Activated naive CD4-positive, alpha-beta T cell treated with anti-CD3 and anti-CD28 coated beads, Interleukin-2, amount 50 U/mL, for 24 hours (primary cell): ENCODE measurements around the gene HMGCS2.

Experiments
- H3K27ac Mint-ChIP-seq: one replicate; pipeline ENCODE4 v1.8.0; 2021; ENCODE audit warnings: mild to moderate bottlenecking, mixed read lengths
- H3K27me3 Mint-ChIP-seq: one replicate; pipeline ENCODE4 v1.8.0; 2021; ENCODE audit warnings: mixed read lengths
- H3K36me3 Mint-ChIP-seq: one replicate; pipeline ENCODE4 v1.8.0; 2021; ENCODE audit warnings: mixed read lengths
- H3K4me1 Mint-ChIP-seq: one replicate; pipeline ENCODE4 v1.8.0; 2021; ENCODE audit warnings: mixed read lengths
- H3K4me3 Mint-ChIP-seq: one replicate; pipeline ENCODE4 v1.8.0; 2021; ENCODE audit warnings: mild to moderate bottlenecking, mixed read lengths
- H3K9me3 Mint-ChIP-seq: one replicate; pipeline ENCODE4 v1.8.0; 2021; ENCODE audit warnings: mixed read lengths

Gene HMGCS2

GRCh38 chr1:119768778-119769177 is at the start of gene HMGCS2:
Gene HMGCS2 (minus strand): TSS chr1:119768905. CDS start chr1:119768844, 61 bp downstream.
- Mint-ChIP-seq H3K36me3 (no peaks in the 10 kb centered on the region), H3K9me3 (no peaks in the 10 kb centered on the region), H3K27me3 (peaks cover 9% of the 10 kb centered on the region), H3K27ac (no peak within 1 kb of the TSS), H3K4me3 (no peak within 1 kb of the TSS), H3K4me1 (no peaks in the 10 kb centered on the region)

- Mint-ChIP-seq H3K9me3 (no peaks in the 10 kb centered on the region), H3K36me3 (no peaks in the 10 kb centered on the region), H3K27me3 (peaks cover 5% of the 10 kb centered on the region), H3K27ac (no peak overlapping the region), H3K4me1 (no peaks in the 10 kb centered on the region), H3K4me3 (no peak overlapping the region)
Observed at GRCh38 chr1:119818181-119818580, 49.5 kb upstream of the HMGCS2 start.

DNA sequence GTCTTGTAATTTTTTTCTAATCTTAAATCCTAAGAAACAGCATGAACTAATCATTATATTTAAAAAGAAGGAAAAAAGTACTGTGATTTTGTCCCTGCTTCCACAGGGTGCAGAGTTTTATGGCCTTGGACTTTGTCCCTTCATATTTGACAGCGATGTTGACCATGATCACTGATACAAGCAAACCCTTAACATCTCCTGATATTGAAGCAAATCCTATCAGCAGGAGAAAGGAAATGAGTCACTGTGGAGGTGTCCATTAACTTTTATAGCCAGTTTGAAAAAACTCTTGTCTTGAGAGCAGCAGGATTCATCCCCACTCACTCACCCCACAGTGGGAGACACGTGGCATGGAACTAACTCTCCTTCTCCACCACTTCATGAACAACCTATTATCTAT is 47.7 kb upstream of the HMGCS2 start:
- no peak overlapping the region for H3K4me3 Mint-ChIP-seq
- peaks cover 6% of the 10 kb centered on the region for H3K27me3 Mint-ChIP-seq
- no peaks in the 10 kb centered on the region for H3K36me3 Mint-ChIP-seq
- no peaks in the 10 kb centered on the region for H3K4me1 Mint-ChIP-seq
- no peak overlapping the region for H3K27ac Mint-ChIP-seq
- no peaks in the 10 kb centered on the region for H3K9me3 Mint-ChIP-seq

DNA sequence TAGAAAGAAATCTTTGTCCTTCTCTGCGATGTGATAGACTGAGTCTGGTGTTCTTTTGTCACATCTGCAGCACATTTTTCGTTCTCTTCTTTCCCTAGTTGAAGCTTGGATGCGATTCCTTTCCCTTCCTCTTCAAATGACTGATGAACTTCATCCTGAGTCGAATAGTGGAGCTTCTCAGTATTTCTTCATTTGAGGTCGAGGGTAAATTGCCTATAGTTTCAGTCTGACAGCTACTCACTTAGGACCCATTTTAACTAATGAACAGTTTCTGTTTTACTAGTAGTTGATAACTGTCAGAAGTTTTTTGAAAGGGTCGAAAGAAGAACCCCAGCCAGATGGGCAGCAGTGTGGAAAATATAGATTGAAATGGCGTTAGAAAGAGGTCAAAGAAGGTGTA is 47.2 kb upstream of the HMGCS2 start:
- Mint-ChIP-seq H3K4me1 (no peaks in the 10 kb centered on the region), H3K36me3 (no peaks in the 10 kb centered on the region), H3K9me3 (no peaks in the 10 kb centered on the region), H3K4me3 (no peak overlapping the region), H3K27me3 (peaks cover 6% of the 10 kb centered on the region), H3K27ac (no peak overlapping the region)

DNA sequence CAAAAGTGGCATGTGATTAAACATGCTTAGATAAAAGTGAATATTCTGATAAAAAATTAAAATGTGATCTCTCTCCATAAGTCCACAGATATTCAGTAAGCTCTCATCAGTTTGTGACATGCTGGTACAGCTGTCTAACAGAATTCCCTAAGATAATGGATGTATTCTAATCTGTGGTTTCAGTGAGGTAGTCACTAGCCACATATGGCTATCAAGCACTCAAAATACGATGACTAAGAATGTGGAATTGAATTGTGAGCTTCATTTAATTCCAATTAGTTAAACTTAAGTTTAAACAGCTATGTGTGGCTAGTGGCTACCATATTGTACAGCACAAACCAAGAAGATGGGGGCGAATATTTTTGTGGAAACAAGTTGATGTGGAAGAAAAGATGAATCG is 46.7 kb upstream of the HMGCS2 start:
- no peak overlapping the region for H3K4me3 Mint-ChIP-seq
- no peaks in the 10 kb centered on the region for H3K4me1 Mint-ChIP-seq
- no peak overlapping the region for H3K27ac Mint-ChIP-seq
- H3K9me3 Mint-ChIP-seq, result no peaks in the 10 kb centered on the region
- no peaks in the 10 kb centered on the region for H3K36me3 Mint-ChIP-seq
- H3K27me3 Mint-ChIP-seq, result peaks cover 6% of the 10 kb centered on the region

GRCh38 chr1:119814288-119814687 is 45.6 kb upstream of the HMGCS2 start:
- H3K9me3 Mint-ChIP-seq, result no peaks in the 10 kb centered on the region
- peaks cover 7% of the 10 kb centered on the region for H3K27me3 Mint-ChIP-seq
- H3K27ac Mint-ChIP-seq, result no peak overlapping the region
- peaks cover 1% of the 10 kb centered on the region for H3K4me1 Mint-ChIP-seq
- H3K36me3 Mint-ChIP-seq, result no peaks in the 10 kb centered on the region
- no peak overlapping the region for H3K4me3 Mint-ChIP-seq

DNA sequence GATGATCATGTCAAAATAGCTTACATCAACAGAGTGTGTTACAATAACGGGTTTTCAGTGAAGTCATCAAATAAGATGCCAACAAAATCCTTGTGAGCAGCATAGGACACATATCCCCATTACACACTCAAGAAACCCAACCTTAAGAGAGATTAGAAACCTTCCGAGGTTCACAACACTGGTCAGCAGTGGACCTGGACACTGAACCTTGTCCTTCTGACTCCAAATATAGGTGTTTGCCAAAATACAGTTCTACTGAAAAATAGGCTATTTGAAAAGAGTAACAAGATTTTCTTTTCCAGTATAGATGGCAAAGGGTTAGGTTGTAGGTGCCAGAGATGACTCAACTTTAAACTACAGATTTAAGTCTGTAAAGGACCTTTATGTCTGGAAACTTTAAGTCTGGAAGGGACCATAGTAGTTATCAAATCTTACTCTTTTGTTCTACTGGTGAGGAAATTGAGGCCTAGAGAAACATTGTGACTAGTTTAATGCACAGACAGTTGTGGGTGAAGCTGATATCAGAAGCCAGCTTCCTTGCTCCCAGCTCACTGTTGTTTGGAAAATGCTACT is 43.4 kb upstream of the HMGCS2 start:
- Mint-ChIP-seq H3K27me3 (peaks cover 8% of the 10 kb centered on the region), H3K4me3 (no peak overlapping the region), H3K36me3 (no peaks in the 10 kb centered on the region), H3K27ac (no peak overlapping the region), H3K4me1 (peaks cover 5% of the 10 kb centered on the region), H3K9me3 (no peaks in the 10 kb centered on the region)

GRCh38 chr1:119811387-119811786 is 42.7 kb upstream of the HMGCS2 start, which contains the start of gene REG4:
Gene REG4 (minus strand): TSS chr1:119811460. CDS start chr1:119808769, 2,691 bp downstream.
- Mint-ChIP-seq H3K4me3 (no peak within 1 kb of the TSS), H3K27ac (no peak within 1 kb of the TSS), H3K9me3 (no peaks in the 10 kb centered on the region), H3K36me3 (no peaks in the 10 kb centered on the region), H3K27me3 (peaks cover 9% of the 10 kb centered on the region), H3K4me1 (peaks cover 5% of the 10 kb centered on the region)

GRCh38 chr1:119808972-119809550 is 40.4 kb upstream of the HMGCS2 start:
- Mint-ChIP-seq H3K4me3 (peak overlapping the region; percentile 34), H3K36me3 (no peaks in the 10 kb centered on the region), H3K27ac (no peak overlapping the region), H3K27me3 (peaks cover 5% of the 10 kb centered on the region), H3K4me1 (peaks cover 5% of the 10 kb centered on the region), H3K9me3 (no peaks in the 10 kb centered on the region)

DNA sequence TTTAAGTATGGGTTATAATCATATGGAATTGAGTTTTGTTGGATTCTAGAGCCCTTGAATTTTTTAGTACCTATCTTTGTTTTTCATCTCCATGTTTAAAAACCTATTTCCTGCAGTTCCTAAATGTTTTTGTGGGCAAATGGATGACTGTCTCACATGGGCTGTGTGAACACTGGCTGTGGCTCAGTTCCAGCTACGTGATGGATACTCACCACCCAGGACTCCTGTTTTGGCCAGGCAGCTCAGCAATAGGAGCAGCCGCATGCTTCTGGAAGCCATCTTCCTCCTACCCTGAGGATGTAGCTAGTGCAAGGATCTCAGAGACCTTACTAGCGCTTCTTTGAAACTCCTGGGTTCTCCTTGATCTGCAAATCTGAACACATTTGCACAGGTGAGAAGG is 39.8 kb upstream of the HMGCS2 start:
- no peaks in the 10 kb centered on the region for H3K9me3 Mint-ChIP-seq
- H3K4me3 Mint-ChIP-seq, result no peak overlapping the region
- H3K27me3 Mint-ChIP-seq, result peaks cover 5% of the 10 kb centered on the region
- H3K4me1 Mint-ChIP-seq, result peaks cover 5% of the 10 kb centered on the region
- no peak overlapping the region for H3K27ac Mint-ChIP-seq
- no peaks in the 10 kb centered on the region for H3K36me3 Mint-ChIP-seq

- H3K9me3 Mint-ChIP-seq, result no peaks in the 10 kb centered on the region
- peaks cover 5% of the 10 kb centered on the region for H3K4me1 Mint-ChIP-seq
- no peak overlapping the region for H3K4me3 Mint-ChIP-seq
- H3K27ac Mint-ChIP-seq, result no peak overlapping the region
- H3K27me3 Mint-ChIP-seq, result peaks cover 4% of the 10 kb centered on the region
- no peaks in the 10 kb centered on the region for H3K36me3 Mint-ChIP-seq
Observed at GRCh38 chr1:119806489-119806888, 37.8 kb upstream of the HMGCS2 start.

- peaks cover 4% of the 10 kb centered on the region for H3K27me3 Mint-ChIP-seq
Observed at GRCh38 chr1:119805746-119806145, 37.0 kb upstream of the HMGCS2 start.

DNA sequence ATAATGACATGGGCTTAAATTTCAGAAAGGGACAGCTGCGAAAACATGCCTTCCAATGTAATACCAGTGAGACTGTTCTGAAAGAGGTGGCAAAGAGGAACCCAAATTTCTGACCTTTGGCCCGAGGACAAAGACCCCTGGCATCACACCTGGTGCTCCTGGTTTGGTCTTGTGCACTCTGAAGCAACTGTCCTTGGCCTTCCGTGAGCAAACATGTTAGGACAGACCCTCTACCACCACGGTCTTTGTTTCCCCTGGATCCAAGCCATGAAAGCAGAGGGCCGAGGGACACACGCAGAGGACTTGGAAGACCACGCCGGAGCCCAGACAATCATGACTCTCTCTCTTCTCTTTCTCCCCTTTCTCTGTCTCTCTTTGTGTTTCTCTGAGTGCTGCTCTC is 36.5 kb upstream of the HMGCS2 start:
- H3K27me3 Mint-ChIP-seq, result peaks cover 4% of the 10 kb centered on the region
- no peak overlapping the region for H3K4me3 Mint-ChIP-seq
- no peak overlapping the region for H3K27ac Mint-ChIP-seq
- no peaks in the 10 kb centered on the region for H3K36me3 Mint-ChIP-seq
- peaks cover 7% of the 10 kb centered on the region for H3K4me1 Mint-ChIP-seq
- H3K9me3 Mint-ChIP-seq, result no peaks in the 10 kb centered on the region

More at GRCh38 chr1:119805746-119806145, 37.0 kb upstream of the HMGCS2 start:
- no peak overlapping the region for H3K4me3 Mint-ChIP-seq
- H3K4me1 Mint-ChIP-seq, result peaks cover 5% of the 10 kb centered on the region
- H3K36me3 Mint-ChIP-seq, result no peaks in the 10 kb centered on the region
- no peak overlapping the region for H3K27ac Mint-ChIP-seq
- H3K9me3 Mint-ChIP-seq, result no peaks in the 10 kb centered on the region

DNA sequence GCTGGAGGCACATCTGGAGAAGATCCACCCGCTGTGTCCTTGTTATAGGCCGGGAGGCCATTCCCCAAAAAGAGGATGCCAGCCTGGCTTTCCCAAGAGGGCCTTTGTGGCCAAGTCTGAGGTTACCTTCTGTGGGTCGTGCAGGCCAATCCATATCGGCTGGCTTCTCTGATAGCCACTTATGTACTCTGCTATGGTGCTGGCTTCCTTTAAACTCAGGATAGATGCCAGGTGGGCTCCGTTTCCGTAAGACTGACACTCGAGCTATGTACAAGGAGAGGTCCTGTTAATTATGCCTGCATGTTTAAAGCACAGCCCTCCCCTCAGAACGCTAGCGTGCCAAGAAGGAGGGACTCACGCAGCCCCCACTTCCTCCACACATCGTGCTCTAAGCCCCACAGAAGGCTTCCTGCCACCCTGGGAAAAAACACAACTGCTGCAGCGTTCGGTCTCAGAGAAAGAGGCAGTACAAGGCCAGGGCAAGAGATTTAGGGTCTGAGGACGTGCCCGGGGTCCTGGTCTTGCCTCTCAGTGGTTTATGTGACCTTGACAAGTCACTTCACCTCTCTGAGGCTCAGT is 31.0 kb upstream of the HMGCS2 start:
- no peak overlapping the region for H3K4me3 Mint-ChIP-seq
- H3K36me3 Mint-ChIP-seq, result no peaks in the 10 kb centered on the region
- peaks cover 11% of the 10 kb centered on the region for H3K4me1 Mint-ChIP-seq
- H3K27me3 Mint-ChIP-seq, result no peaks in the 10 kb centered on the region
- H3K9me3 Mint-ChIP-seq, result no peaks in the 10 kb centered on the region
- peak overlapping the region; percentile 43 for H3K27ac Mint-ChIP-seq

GRCh38 chr1:119799003-119799402 is 30.3 kb upstream of the HMGCS2 start:
- no peaks in the 10 kb centered on the region for H3K36me3 Mint-ChIP-seq

DNA sequence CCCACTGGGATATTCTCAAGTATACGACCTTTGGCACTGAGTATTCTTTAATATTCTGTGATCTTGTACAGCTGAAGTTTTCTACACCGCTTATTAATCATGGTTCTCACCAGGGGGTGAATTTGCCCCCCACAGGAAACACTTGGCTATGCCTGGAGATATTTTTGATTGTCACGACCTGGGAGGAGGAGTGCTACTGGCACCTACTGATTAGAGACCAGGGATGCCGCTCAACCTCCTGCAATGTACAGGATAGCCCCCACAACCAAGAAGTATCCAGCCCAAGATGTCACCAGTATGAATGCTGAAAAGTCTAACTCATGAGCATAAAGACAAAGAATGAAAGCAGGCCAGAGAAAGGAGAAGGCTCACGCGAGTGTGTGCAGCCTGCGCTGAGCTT is 28.9 kb upstream of the HMGCS2 start:
- Mint-ChIP-seq H3K36me3 (no peaks in the 10 kb centered on the region), H3K9me3 (no peaks in the 10 kb centered on the region), H3K27ac (no peak overlapping the region), H3K4me1 (peaks cover 11% of the 10 kb centered on the region), H3K27me3 (peaks cover 2% of the 10 kb centered on the region), H3K4me3 (no peak overlapping the region)

More at GRCh38 chr1:119799003-119799402, 30.3 kb upstream of the HMGCS2 start:
- peaks cover 11% of the 10 kb centered on the region for H3K4me1 Mint-ChIP-seq
- H3K27ac Mint-ChIP-seq, result no peak overlapping the region
- peak overlapping the region; percentile 54 for H3K4me3 Mint-ChIP-seq
- H3K9me3 Mint-ChIP-seq, result no peaks in the 10 kb centered on the region
- no peaks in the 10 kb centered on the region for H3K27me3 Mint-ChIP-seq
